ENCODE results near the gene NTM. TPM values are rescaled to one million over a fixed set of nuclear protein-coding genes. Genes with fewer than 3 reads are reported as not detected.

NTM gene
- total and polyA plus RNA-seq, 2 of the 8 experiments (the other 6 are each of a cell fraction or from before 2014, with no cell fraction given): 13.4 to 20.0 TPM

GRCh38 chr11:131353766-131354165, 16.6 kb upstream of the NTM start (continued):
- TF ChIP-seq CHD7 (IDR thresholded peaks at IDR 0.05; ENCODE audit: insufficient replicate concordance, low read length): no peak
